HG03521 (cell line): ENCODE measurements around the gene CA10.

Experiments
- ATAC-seq: cut with Tn5 transposase; IDR thresholded peaks from one replicate; pipeline ENCODE4 v1.9.1; 2021; ENCODE audit warnings: mild to moderate bottlenecking, moderate library complexity; ENCODE audit not compliant: unreplicated experiment

The CA10 gene

GRCh38 chr17:51778842-51779241, 379.7 kb downstream of the CA10 start:
- ATAC-seq, result no peak

DNA sequence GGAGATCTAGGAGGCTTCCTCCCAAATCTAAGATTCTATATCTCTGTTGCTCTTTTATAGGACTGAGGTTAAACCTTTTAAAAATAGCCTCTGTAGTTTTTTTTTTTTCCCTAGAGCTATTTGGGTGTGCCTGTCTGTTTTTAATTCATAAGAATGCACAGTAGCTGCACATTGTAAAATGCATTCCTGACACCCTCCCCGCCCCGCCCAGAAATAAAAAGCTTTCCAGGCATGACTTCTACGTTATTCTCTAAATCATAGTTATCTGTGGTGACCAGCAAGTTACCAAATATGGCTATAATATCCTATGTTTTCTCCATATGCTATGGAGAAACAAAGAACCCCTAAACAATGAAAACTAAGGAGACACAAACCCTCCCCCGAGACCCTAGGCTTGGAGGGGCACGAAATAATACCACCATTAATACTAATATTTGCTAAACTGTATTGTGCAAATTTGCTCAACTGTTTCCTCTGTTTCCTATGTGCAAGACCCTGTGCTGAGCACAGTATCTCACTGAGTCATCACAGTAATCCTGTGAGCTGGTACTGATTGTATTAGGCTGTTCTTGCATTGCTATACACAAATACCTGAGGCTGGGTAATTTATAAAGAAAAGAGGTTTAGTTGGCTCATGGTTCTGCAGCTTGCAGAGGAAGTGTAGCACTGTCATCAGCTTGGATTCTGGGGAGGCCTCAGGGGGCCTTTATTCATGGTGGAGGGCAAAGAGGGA, 388.3 kb downstream of the CA10 start:
- ATAC-seq, result no peak

- no peak for ATAC-seq
These were observed 389.3 kb downstream of the CA10 start for GRCh38 chr17:51769231-51769630.

GRCh38 chr17:51768706-51769105, 389.8 kb downstream of the CA10 start:
- ATAC-seq, result no peak

DNA sequence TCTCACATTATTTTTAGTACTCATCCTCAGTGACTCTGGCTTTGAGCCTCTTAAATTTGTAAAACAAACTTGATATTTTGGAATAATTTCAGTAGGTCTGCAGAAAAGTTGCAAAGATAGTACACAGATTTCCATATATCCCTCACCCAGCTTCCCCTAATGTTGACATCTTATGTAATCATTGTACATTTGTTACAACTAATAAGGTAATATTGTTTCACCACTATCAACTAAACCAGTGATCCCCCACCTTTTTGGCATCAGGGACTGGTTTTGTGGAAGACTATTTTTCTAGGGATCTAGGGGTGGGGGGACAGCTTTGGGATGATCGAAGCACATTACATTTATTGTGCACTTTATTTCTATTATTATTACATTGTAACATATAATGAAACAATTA, 391.2 kb downstream of the CA10 start:
- no peak for ATAC-seq

GRCh38 chr17:51765282-51766135, 393.0 kb downstream of the CA10 start:
- ATAC-seq, result no peak

DNA sequence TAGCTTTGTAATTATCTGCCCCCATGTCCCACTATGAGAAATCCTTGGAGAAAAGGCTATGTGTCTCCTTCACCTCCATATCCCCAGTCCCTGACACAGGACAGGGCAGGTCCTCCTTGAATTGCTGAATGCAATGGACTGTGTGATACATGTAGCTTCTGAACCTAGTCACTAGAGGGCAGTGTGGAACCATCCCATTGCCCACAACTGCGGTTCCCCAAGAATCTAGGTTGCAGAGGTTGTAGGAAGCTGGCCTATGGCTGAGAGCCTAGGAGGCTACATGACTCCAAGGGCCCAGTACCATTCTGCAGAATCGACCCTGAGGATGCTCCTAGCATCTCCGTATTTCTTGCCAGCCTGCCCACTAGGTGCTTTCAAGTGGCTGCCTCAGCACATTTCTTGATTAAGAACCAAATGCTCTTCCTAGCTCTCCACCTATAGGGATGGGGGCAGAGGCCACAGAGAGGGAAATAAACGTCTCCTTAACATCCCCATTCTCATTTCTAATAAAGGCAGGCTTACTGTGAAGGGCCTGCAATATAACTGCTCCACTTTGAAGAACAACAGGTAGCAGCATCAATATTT, 394.0 kb downstream of the CA10 start:
- no peak for ATAC-seq

DNA sequence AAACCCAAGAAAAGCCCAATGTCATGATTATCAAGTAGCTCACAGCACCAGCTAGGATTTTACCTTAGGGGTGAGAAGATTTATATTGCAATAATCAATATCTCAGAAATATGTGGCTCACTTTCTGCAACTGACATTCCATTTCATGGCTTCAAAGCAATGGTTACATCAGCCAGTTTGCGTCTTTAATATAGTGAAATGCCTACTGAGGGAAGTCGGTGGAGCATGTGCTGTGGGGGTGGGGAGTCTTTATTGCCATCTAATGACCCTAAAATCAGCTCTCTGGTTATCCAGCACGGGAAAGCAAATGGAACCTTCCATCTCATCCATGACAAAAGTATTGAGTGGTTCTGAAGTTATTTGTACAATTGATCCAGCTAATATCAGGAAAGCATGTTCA, 395.5 kb downstream of the CA10 start:
- no peak for ATAC-seq

DNA sequence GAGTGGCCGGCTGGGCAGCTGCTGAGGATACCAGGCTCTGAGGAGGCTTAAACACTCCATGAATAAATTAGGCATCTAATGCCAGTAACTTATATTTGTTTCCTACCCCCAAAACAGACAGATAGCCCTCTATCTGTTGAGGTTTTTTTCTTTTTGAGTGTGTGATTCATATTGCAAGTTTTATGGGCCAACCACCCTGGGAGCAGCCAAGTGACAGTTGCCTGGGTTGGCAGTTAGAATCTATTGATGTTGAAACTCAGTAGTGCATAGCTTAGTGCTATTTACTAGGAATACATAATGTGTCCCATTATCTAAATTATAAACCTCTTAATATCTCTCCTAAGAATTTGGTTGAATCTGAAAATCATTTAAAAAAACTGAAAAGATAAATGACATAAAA, 397.4 kb downstream of the CA10 start:
- ATAC-seq, result no peak

DNA sequence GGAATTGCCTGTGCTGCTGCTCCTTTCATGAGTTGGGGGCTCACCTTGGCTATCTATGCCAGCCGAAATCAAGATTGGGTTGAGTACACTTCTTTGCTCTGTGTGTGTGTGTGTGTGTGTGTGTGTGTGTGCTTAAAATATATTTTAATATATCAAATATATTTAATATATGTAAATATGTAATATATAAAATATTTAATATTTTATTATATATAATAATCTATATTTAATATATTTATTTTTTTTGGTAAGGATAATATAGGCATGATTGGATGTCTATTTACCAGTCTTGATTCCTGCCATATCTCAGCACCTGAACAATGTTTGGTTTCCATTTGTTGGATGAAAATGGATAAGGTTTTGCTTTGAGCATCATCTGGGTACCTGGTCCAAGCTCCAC, 399.3 kb downstream of the CA10 start:
- ATAC-seq, result no peak

GRCh38 chr17:51751072-51751471, 407.4 kb downstream of the CA10 start:
- ATAC-seq, result no peak

GRCh38 chr17:51748749-51749604, 409.5 kb downstream of the CA10 start:
- ATAC-seq, result no peak

DNA sequence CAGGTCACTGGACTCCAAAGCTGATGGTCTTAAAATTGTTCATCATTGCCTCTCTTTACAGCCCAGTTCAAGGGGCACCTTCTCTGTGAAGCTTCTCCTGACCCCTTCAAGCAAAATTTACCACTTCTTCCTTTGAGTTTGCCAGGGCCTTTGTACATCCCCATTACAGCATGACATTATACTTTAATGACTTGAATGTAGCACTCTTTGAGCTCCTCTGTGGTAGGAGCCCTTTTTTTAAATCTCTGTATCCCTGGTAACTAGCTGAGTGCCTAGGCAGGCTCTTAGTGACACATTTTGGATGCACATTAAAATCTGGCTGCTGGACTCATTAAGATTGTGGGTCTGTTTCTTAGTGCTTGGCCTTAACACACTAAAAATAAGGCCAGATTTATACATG, 412.1 kb downstream of the CA10 start:
- ATAC-seq, result no peak

DNA sequence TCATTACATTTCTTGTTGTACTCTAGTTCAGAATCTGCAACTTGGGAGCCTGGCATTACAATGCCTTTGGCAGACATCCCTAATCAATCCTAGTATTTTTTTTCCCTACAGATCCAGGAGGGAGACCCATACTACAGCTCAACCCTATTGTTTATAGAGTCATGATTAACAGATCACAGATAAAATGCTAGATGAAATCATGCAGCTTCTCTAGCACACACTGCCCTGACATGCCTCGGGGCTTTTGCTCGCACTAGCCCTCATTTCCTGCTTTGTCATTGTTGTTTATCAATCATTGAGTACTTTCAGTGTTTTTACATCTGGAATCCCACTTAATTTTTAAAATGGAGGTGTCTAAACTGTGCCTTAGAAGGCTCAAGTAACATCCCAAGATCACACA, 412.5 kb downstream of the CA10 start:
- ATAC-seq, result no peak

DNA sequence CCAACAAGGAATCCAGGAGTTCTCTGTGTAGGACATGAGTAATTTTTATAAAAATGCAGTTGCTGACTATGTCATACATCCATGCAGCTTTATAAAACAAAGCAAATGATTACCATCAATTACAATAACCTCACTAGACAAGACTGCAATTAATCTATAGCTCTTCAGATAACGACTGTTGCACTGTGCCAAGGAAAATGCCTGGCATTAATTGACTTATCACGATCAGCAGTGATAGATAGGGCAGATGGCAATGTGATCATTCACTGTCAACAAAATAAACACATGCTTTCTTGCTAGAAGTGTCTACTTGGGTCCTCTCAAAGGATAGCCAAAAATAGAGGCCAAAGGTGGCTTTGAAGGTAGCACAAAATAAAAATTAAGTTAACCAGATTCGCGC, 415.0 kb downstream of the CA10 start:
- no peak for ATAC-seq

DNA sequence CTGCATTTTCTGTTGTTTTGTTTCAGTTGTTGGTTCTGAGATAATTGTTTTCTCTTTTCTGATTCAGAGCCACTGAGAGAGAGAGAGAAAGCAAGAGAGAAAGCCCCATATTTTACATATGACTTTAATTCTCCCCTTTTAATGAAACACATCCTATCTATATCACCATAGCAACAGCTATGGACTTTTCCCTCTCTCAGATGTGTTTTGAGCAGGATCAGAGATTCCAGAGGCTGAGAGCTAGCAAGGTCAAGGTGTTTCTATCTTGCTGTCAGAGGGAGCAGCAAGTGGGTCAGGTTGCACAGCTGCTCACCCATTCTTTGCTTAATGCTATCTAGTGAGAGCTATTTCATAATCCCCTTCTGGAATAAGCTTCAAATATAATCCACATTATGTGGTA, 415.9 kb downstream of the CA10 start:
- ATAC-seq, result no peak

- no peak for ATAC-seq
These were observed 417.1 kb downstream of the CA10 start for GRCh38 chr17:51741458-51741857.

- ATAC-seq, result no peak
These were observed 418.0 kb downstream of the CA10 start for GRCh38 chr17:51740531-51740930.

DNA sequence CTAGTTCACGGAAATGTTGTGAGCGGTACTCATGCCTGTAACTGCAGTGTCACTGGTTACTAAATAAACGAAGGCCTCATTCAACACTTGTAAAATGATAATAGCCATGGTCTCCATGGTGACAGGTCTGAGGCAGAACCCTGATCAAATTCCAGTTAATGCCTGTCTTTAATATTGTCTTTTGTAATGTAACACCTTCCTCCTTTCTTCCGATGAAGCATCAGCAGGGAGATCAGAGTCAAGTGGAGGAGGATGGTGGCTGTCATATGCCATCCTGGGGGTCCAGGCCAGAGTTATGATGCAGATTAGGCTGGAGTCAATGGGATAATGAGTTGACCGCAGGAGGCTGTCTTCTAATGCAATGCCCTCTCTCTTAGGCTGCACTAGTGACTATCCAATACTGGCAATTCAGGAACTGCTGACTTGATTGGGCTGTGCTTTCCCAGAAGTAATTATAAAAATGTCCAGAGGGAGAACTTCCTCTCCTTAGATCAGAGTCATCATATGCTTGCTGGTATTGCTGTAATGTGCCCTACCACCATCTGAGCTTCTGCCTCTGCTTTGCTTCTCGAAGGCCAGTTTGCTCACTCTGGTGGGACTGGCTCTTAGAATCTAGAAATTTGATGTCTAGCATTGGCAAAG, 419.1 kb downstream of the CA10 start:
- no peak for ATAC-seq

DNA sequence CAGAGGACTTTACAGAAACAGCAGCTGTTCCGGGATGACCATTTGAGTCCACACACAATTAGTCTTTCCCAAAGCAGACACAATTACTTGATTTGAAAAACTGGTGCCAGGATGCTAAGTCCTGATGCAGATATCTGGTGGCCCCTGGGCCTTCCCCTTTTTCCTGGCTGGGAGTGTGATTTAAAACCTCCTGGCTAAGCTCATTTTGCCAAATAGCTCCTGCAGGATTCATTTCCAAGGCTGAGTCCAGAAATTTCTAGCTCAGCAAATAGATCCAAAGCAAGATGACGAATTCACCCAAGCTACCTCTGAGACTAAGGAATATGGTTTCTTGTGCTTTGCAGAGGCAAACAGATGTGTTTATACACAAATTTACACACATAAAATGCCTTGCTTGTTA, 422.2 kb downstream of the CA10 start:
- no peak for ATAC-seq

DNA sequence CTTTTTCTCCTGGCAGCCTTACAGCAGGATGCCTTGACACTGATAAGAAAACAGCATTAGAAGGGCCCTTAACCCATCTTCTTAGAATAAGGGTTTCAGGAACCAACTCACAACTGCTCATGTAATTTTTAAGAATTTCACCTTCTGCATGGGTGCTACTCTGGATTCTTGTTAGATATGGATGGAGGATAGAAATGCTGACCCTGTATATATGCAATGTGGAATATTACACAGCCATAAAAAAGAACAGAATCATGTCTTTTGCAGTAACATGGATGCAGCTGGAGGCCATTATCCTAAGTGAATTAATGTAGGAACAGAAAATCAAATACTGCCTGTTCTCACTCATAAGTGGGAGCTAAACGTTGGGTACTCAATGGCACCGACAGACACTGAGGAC, 423.5 kb downstream of the CA10 start:
- no peak for ATAC-seq
